ENCODE results near the gene KLHL22. TPM values are rescaled to one million over a fixed set of nuclear protein-coding genes. Genes with fewer than 3 reads are reported as not detected.

The KLHL22 gene
- total RNA-seq, 2 donors from 2014 or later: 45.1 to 51.3 TPM

GRCh38 chr22:20436768-20437612 lies 58.6 kb downstream of the KLHL22 start:
- intact Hi-C loops (cut with DNase I): loop anchor here (5.0 to 10.0 kb wide), 2 partner anchors 60 to 118 kb away; partner anchors contain the start of gene KLHL22
- no peak for DNase-seq (ENCODE audit: low spot score)
- H3K4me1 ChIP-seq (replicated peaks): peaks cover 6% of the 10 kb centered on the region
- peak overlapping the region; percentile 41 to 55 for H3K4me3 ChIP-seq
- H3K9me3 ChIP-seq: no peaks in the 10 kb centered on the region
- no peaks in the 10 kb centered on the region for H3K36me3 ChIP-seq
- TF ChIP-seq POLR2A (IDR thresholded peaks at IDR 0.05) (no peak), POLR2AphosphoS5 (IDR thresholded peaks at IDR 0.05) (no peak), CTCF (IDR thresholded peaks at IDR 0.05) (no peak)
- H3K27me3 ChIP-seq (replicated peaks; ENCODE audit: insufficient read depth): no peaks in the 10 kb centered on the region
- H3K27ac ChIP-seq: peak overlapping the region; percentile 79 to 82
- WGBS: under 1% methylated on average over 60 of the region's 61 CpGs

GRCh38 chr22:20436307-20436767 lies 59.3 kb downstream of the KLHL22 start:
- Histone ChIP-seq H3K27me3 (replicated peaks; ENCODE audit: insufficient read depth) (no peaks in the 10 kb centered on the region), H3K27ac (peak overlapping the region; percentile 79 to 82), H3K4me1 (replicated peaks) (peaks cover 7% of the 10 kb centered on the region), H3K4me3 (peak overlapping the region; percentile 41 to 55), H3K9me3 (no peaks in the 10 kb centered on the region), H3K36me3 (no peaks in the 10 kb centered on the region)
- DNase-seq (ENCODE audit: low spot score): no peak
- intact Hi-C loops (cut with DNase I): loop anchor here (5.0 to 10.0 kb wide), 2 partner anchors 61 to 118 kb away; partner anchors contain the start of gene KLHL22
- WGBS: 3% methylated on average over 27 of the region's 56 CpGs
- TF ChIP-seq POLR2AphosphoS5 (IDR thresholded peaks at IDR 0.05) (no peak), POLR2A (IDR thresholded peaks at IDR 0.05) (no peak), CTCF (IDR thresholded peaks at IDR 0.05) (no peak)

GRCh38 chr22:20435436-20436306 lies 59.9 kb downstream of the KLHL22 start:
- peak overlapping the region; percentile 41 to 55 for H3K4me3 ChIP-seq
- H3K36me3 ChIP-seq: no peaks in the 10 kb centered on the region
- no peak for TF ChIP-seq POLR2A (IDR thresholded peaks at IDR 0.05)
- TF ChIP-seq POLR2AphosphoS5 (IDR thresholded peaks at IDR 0.05): no peak
- 50% methylated on average over 11 of the region's 11 CpGs for WGBS
- no peaks in the 10 kb centered on the region for H3K27me3 ChIP-seq (replicated peaks; ENCODE audit: insufficient read depth)
- H3K27ac ChIP-seq: peak overlapping the region in 1 of 2 donors; percentile 79
- no peak for DNase-seq (ENCODE audit: low spot score)
- H3K9me3 ChIP-seq: no peaks in the 10 kb centered on the region
- intact Hi-C loops (cut with DNase I): loop anchor here (5.0 to 10.0 kb wide), 2 partner anchors 62 to 119 kb away; partner anchors contain the start of gene KLHL22
- H3K4me1 ChIP-seq (replicated peaks): peaks cover 13% of the 10 kb centered on the region

- no peak for DNase-seq (ENCODE audit: low spot score)
- no peaks in the 10 kb centered on the region for H3K9me3 ChIP-seq
- H3K27ac ChIP-seq: no peak overlapping the region
- TF ChIP-seq POLR2AphosphoS5 (IDR thresholded peaks at IDR 0.05) (no peak), CTCF (IDR thresholded peaks at IDR 0.05) (no peak), POLR2A (IDR thresholded peaks at IDR 0.05) (no peak)
- no peaks in the 10 kb centered on the region for H3K36me3 ChIP-seq
- intact Hi-C loops (cut with DNase I): loop anchor here (5.0 to 10.0 kb wide), 2 partner anchors 63 to 120 kb away; partner anchors contain the start of gene KLHL22
- no peak overlapping the region for H3K4me3 ChIP-seq
- no peaks in the 10 kb centered on the region for H3K27me3 ChIP-seq (replicated peaks; ENCODE audit: insufficient read depth)
- peaks cover 14% of the 10 kb centered on the region for H3K4me1 ChIP-seq (replicated peaks)
- WGBS: 91% methylated on average over 3 of the region's 3 CpGs
Observed at GRCh38 chr22:20434773-20435172, 60.8 kb downstream of the KLHL22 start.
